DND-41 (cell line): ENCODE data around the gene PDE8A.

ENCODE experiments used
- ATAC-seq: fragments of 200-7000 bp; cut with Tn5 transposase; 3 replicates; pipeline ENCODE4 v1.9.1; 2021; ENCODE audit warnings: low read depth; ENCODE audit not compliant: insufficient read depth
- DNase-seq: peaks from one replicate; pipeline ENCODE4 v3.0.0-alpha.2; 2020
- H2AFZ ChIP-seq: 2 replicates; pipeline ENCODE4 v1.6.0; 2012; ENCODE audit warnings: low read depth, low read length
- H3K27ac ChIP-seq: 2 replicates; pipeline ENCODE4 v1.5.1; 2012; ENCODE audit warnings: low read length, inconsistent platforms
- H3K27me3 ChIP-seq: fragments of 200-600 bp; sonication (generic); 2 replicates; pipeline ENCODE4 v1.6.0; 2012; ENCODE audit warnings: low read length, mild to moderate bottlenecking, inconsistent platforms; ENCODE audit not compliant: insufficient read depth, poor library complexity
- H3K36me3 ChIP-seq: 2 replicates; pipeline ENCODE4 v1.5.1; 2012; ENCODE audit warnings: low read length, inconsistent platforms; ENCODE audit not compliant: insufficient read depth
- H3K4me1 ChIP-seq: 2 replicates; pipeline ENCODE4 v1.5.1; 2012; ENCODE audit warnings: mild to moderate bottlenecking, low read length; ENCODE audit not compliant: insufficient read depth
- H3K4me2 ChIP-seq: 2 replicates; pipeline ENCODE4 v1.6.0; 2012; ENCODE audit warnings: mild to moderate bottlenecking, moderate library complexity, low read length, inconsistent platforms; ENCODE audit not compliant: insufficient read depth
- H3K4me3 ChIP-seq, 2 experiments: fragments of 200-600 bp in 1 of 2; shearing (Covaris generic) in 1 of 2; 2 replicates each; pipeline ENCODE4 v1.5.1; 2012 to 2016; ENCODE audit warnings: inconsistent platforms in 2 of 2, low read length in 2 of 2, mild to moderate bottlenecking in 2 of 2, low read depth in 1 of 2, moderate library complexity in 1 of 2
- H3K79me2 ChIP-seq: 2 replicates; pipeline ENCODE4 v1.6.0; 2012; ENCODE audit warnings: low read length, inconsistent platforms; ENCODE audit not compliant: insufficient read depth
- H3K9ac ChIP-seq: 2 replicates; pipeline ENCODE4 v1.6.0; 2012; ENCODE audit warnings: low read depth, mild to moderate bottlenecking, inconsistent platforms, low read length, moderate library complexity
- H3K9me3 ChIP-seq: 2 replicates; pipeline ENCODE4 v1.5.1; 2012; ENCODE audit warnings: low read length, moderate library complexity, mild to moderate bottlenecking, inconsistent platforms; ENCODE audit not compliant: insufficient read depth, severe bottlenecking
- H4K20me1 ChIP-seq: 2 replicates; pipeline ENCODE4 v1.6.0; 2012; ENCODE audit warnings: low read length; ENCODE audit not compliant: insufficient read depth
- CTCF ChIP-seq: IDR thresholded peaks from 2 replicates; pipeline ENCODE4 v1.5.1; 2012; ENCODE audit warnings: borderline replicate concordance, low read length, moderate library complexity, mild to moderate bottlenecking; ENCODE audit not compliant: poor library complexity, severe bottlenecking; ENCODE audit errors: extremely low read depth
- EZH2 ChIP-seq: IDR thresholded peaks from 3 replicates; pipeline ENCODE4 v1.6.1; 2012; ENCODE audit warnings: borderline replicate concordance, low read depth, mild to moderate bottlenecking, moderate library complexity, low read length, inconsistent platforms; ENCODE audit not compliant: severe bottlenecking

PDE8A gene

GRCh38 chr15:85167568-85167967, 185.9 kb downstream of the PDE8A start:
- H3K4me2 ChIP-seq: no peak overlapping the region
- H3K4me1 ChIP-seq: no peaks in the 10 kb centered on the region
- no peak for TF ChIP-seq EZH2
- no peak for TF ChIP-seq CTCF
- H3K79me2 ChIP-seq: no peaks in the 10 kb centered on the region
- H2AFZ ChIP-seq: no peak overlapping the region
- DNase-seq (no peak), ATAC-seq (no peak)
- H3K36me3 ChIP-seq: no peaks in the 10 kb centered on the region
- no peaks in the 10 kb centered on the region for H4K20me1 ChIP-seq
- no peak overlapping the region for H3K27ac ChIP-seq
- H3K27me3 ChIP-seq: no peaks in the 10 kb centered on the region
- H3K4me3 ChIP-seq: no peak overlapping the region
- no peak overlapping the region for H3K9ac ChIP-seq
- H3K9me3 ChIP-seq: peaks cover 16% of the 10 kb centered on the region

- H3K4me2 ChIP-seq: no peak overlapping the region
- no peak for ATAC-seq
- H3K4me1 ChIP-seq: no peaks in the 10 kb centered on the region
- H2AFZ ChIP-seq: no peak overlapping the region
- TF ChIP-seq CTCF: peak; percentile 37
- TF ChIP-seq EZH2: no peak
- H3K4me3 ChIP-seq: no peak overlapping the region
- DNase-seq: no peak
- peaks cover 16% of the 10 kb centered on the region for H3K9me3 ChIP-seq
- H3K79me2 ChIP-seq: no peaks in the 10 kb centered on the region
- H3K36me3 ChIP-seq: no peaks in the 10 kb centered on the region
- H3K27me3 ChIP-seq: no peaks in the 10 kb centered on the region
- no peaks in the 10 kb centered on the region for H4K20me1 ChIP-seq
- H3K9ac ChIP-seq: no peak overlapping the region
- H3K27ac ChIP-seq: no peak overlapping the region
These were observed 187.1 kb downstream of the PDE8A start for GRCh38 chr15:85168642-85169173.

GRCh38 chr15:85171736-85172135, 190.1 kb downstream of the PDE8A start:
- Histone ChIP-seq H2AFZ (no peak overlapping the region), H3K4me2 (no peak overlapping the region), H3K27ac (no peak overlapping the region), H3K9me3 (peaks cover 16% of the 10 kb centered on the region), H3K27me3 (no peaks in the 10 kb centered on the region), H4K20me1 (no peaks in the 10 kb centered on the region), H3K36me3 (no peaks in the 10 kb centered on the region), H3K4me1 (no peaks in the 10 kb centered on the region), H3K79me2 (no peaks in the 10 kb centered on the region), H3K4me3 (no peak overlapping the region), H3K9ac (no peak overlapping the region)
- ATAC-seq: no peak
- no peak for DNase-seq
- no peak for TF ChIP-seq EZH2
- TF ChIP-seq CTCF: no peak
